Loucy (cell line): ENCODE results near the gene STX7.

Source experiments
- H2AFZ ChIP-seq: fragments of 200-600 bp; sonication (generic); 2 replicates; pipeline ENCODE4 v1.6.0; 2016; ENCODE audit warnings: antibody characterized with exemption, mild to moderate bottlenecking, low read length, moderate library complexity
- H3F3A ChIP-seq: fragments of 200-600 bp; 2 replicates; pipeline ENCODE4 v1.6.0; 2016; ENCODE audit warnings: antibody characterized with exemption, low read depth, mild to moderate bottlenecking
- H3K27me3 ChIP-seq: fragments of 200-600 bp; sonication (generic); 2 replicates; pipeline ENCODE4 v1.6.1; 2014; ENCODE audit warnings: low read length, mild to moderate bottlenecking; ENCODE audit not compliant: insufficient read depth, poor library complexity, severe bottlenecking
- H3K36me3 ChIP-seq: fragments of 200-600 bp; sonication (generic); 2 replicates; pipeline ENCODE4 v1.6.1; 2016; ENCODE audit warnings: low read length; ENCODE audit not compliant: insufficient read depth
- H3K4me1 ChIP-seq: fragments of 200-600 bp; sonication (generic); 2 replicates; pipeline ENCODE4 v1.5.1; 2014; ENCODE audit warnings: low read length, mild to moderate bottlenecking; ENCODE audit not compliant: insufficient read depth, poor library complexity, severe bottlenecking
- H3K4me2 ChIP-seq: fragments of 200-600 bp; sonication (generic); 2 replicates; pipeline ENCODE4 v1.6.0; 2014; ENCODE audit warnings: antibody characterized with exemption, low read length, low read depth, mild to moderate bottlenecking; ENCODE audit not compliant: poor library complexity, severe bottlenecking
- H3K4me3 ChIP-seq: fragments of 200-600 bp; sonication (generic); 2 replicates; pipeline ENCODE4 v1.5.1; 2014; ENCODE audit warnings: low read length, mild to moderate bottlenecking, mixed read lengths; ENCODE audit not compliant: poor library complexity, severe bottlenecking
- H3K79me2 ChIP-seq: fragments of 200-600 bp; sonication (generic); 2 replicates; pipeline ENCODE4 v1.6.1; 2014; ENCODE audit warnings: low read length; ENCODE audit not compliant: insufficient read depth
- H3K9ac ChIP-seq: fragments of 200-600 bp; sonication (generic); 2 replicates; pipeline ENCODE4 v1.6.0; 2014; ENCODE audit warnings: mild to moderate bottlenecking, low read depth, low read length, moderate library complexity; ENCODE audit not compliant: poor library complexity, severe bottlenecking
- H3K9me2 ChIP-seq: fragments of 200-600 bp; sonication (generic); replicated peaks from 2 replicates; pipeline ENCODE4 v1.6.1; 2016; ENCODE audit warnings: low read depth, low read length, mixed read lengths
- H3K9me3 ChIP-seq: fragments of 200-600 bp; sonication (generic); 2 replicates; pipeline ENCODE4 v1.6.1; 2014; ENCODE audit warnings: mild to moderate bottlenecking, antibody characterized with exemption, low read length, low read depth; ENCODE audit not compliant: insufficient read depth
- H4K20me1 ChIP-seq: fragments of 200-600 bp; sonication (generic); 2 replicates; pipeline ENCODE4 v1.6.0; 2014; ENCODE audit warnings: antibody characterized with exemption, low read length, mild to moderate bottlenecking; ENCODE audit not compliant: insufficient read depth, poor library complexity, severe bottlenecking
- CTCF ChIP-seq: fragments of 200-600 bp; sonication (generic); conservative IDR thresholded peaks from 2 replicates; pipeline ENCODE4 v1.5.1; 2014; ENCODE audit warnings: mild to moderate bottlenecking, antibody characterized with exemption, low read length
- EZH2phosphoT487 ChIP-seq: fragments of 200-600 bp; IDR thresholded peaks from 2 replicates; pipeline ENCODE4 v1.6.1; 2018; ENCODE audit warnings: antibody characterized with exemption, mild to moderate bottlenecking, moderate library complexity, borderline replicate concordance

STX7 gene

GRCh38 chr6:132511210-132511830 is 1.6 kb downstream of the STX7 start:
- H3K36me3 ChIP-seq, result no peaks in the 10 kb centered on the region
- H4K20me1 ChIP-seq, result no peaks in the 10 kb centered on the region
- H3K9me3 ChIP-seq, result no peaks in the 10 kb centered on the region
- no peak for TF ChIP-seq CTCF
- no peak for TF ChIP-seq EZH2phosphoT487
- no peak overlapping the region for H3K4me2 ChIP-seq
- no peaks in the 10 kb centered on the region for H3F3A ChIP-seq
- no peak overlapping the region for H3K4me3 ChIP-seq
- no peak overlapping the region for H3K9ac ChIP-seq
- no peaks in the 10 kb centered on the region for H3K4me1 ChIP-seq
- no peaks in the 10 kb centered on the region for H3K79me2 ChIP-seq
- H3K9me2 ChIP-seq, result no peaks in the 10 kb centered on the region
- no peaks in the 10 kb centered on the region for H3K27me3 ChIP-seq
- no peak overlapping the region for H2AFZ ChIP-seq

- Histone ChIP-seq H4K20me1 (no peaks in the 10 kb centered on the region), H3K4me2 (no peak overlapping the region)
These were observed 5.8 kb downstream of the STX7 start for GRCh38 chr6:132506869-132507808.

DNA sequence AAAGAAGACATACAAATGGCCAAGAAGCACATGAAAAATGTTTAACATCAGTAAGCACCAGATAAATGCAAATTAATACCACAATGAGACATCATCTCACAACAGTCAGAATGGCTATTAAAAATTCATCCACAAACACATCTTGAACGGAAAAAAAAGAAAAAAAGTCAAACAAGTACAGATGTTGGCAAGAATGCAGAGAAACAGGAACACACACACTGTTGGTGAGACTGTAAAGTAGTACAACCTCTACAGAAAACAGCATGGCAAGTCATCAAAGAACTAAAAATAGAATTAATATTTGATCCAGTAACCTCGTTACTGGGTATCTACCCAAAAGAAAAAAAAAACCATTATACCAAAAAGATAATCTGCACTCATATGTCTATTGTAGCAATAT is 6.5 kb downstream of the STX7 start:
- Histone ChIP-seq H3K36me3 (no peaks in the 10 kb centered on the region), H3K79me2 (no peaks in the 10 kb centered on the region), H3K9me2 (no peaks in the 10 kb centered on the region), H3K9me3 (no peaks in the 10 kb centered on the region), H4K20me1 (no peaks in the 10 kb centered on the region), H3K9ac (no peak overlapping the region), H3K4me3 (no peak overlapping the region), H3K4me1 (no peaks in the 10 kb centered on the region), H3K27me3 (no peaks in the 10 kb centered on the region), H2AFZ (no peak overlapping the region), H3F3A (no peaks in the 10 kb centered on the region), H3K4me2 (no peak overlapping the region)
- TF ChIP-seq EZH2phosphoT487 (no peak), CTCF (no peak)

More at GRCh38 chr6:132506869-132507808, 5.8 kb downstream of the STX7 start:
- Histone ChIP-seq H3K79me2 (no peaks in the 10 kb centered on the region), H3K9me2 (no peaks in the 10 kb centered on the region), H3K4me3 (no peak overlapping the region), H3K4me1 (no peaks in the 10 kb centered on the region), H2AFZ (no peak overlapping the region), H3K9me3 (no peaks in the 10 kb centered on the region), H3F3A (no peaks in the 10 kb centered on the region), H3K36me3 (no peaks in the 10 kb centered on the region), H3K27me3 (no peaks in the 10 kb centered on the region), H3K9ac (no peak overlapping the region)
- TF ChIP-seq EZH2phosphoT487 (no peak), CTCF (no peak)
